ENCODE results near the gene LRRC17.

LRRC17 gene

DNA sequence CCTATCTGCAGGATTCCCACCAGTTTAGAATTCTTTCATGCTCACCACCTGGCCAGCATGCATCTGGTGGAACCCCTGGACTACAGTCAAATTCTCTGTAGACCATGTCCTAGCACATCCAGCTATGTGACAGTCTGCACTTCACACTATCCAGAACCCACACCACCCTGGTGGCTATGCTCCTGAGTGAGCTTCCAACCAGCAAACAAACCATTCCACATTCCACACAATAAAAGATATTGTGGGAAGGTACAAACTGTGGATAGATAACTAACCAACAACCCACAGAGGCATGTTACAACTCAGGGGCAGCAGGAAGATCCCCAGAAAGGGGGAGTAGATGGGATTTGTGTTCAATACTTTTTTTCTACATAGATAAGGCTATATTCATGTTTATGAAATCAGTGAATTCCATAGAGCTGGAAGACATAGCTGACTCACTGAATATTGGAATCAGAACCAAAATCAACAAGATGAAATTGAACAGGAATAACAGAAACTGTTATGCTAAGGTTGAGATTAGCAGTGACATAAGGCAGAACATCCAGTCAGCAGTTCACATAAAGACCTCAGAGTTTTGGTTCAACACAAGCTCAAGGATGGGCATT lies 72.5 kb downstream of the LRRC17 start:
- no peak for DNase-seq (ENCODE audit: extremely low read depth in 1 of 2, low read depth in 1 of 2)

DNA sequence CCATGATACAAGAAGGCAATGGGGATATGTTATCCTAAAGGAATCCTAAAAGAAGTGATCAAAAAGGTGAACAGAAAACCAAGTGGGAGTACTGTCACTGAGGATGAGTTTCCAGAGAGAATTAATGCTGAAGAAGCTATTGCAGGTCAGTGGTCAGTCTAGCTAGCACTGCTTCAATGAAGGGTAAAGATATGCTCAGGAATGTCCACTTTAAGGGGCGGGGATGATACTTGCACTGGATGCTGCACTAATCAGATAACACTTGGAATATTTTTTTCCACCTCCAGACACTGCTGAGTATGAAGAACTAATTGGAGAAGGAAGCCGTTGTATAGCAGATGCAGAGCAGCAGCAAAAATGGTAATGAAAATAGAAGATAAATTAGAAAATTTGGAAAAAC lies 75.3 kb downstream of the LRRC17 start:
- no peak for DNase-seq (ENCODE audit: extremely low read depth in 1 of 2, low read depth in 1 of 2)

- DNase-seq (ENCODE audit: extremely low read depth in 1 of 2, low read depth in 1 of 2): no peak
Measured at GRCh38 chr7:102988631-102989560, 76.1 kb downstream of the LRRC17 start.

DNA sequence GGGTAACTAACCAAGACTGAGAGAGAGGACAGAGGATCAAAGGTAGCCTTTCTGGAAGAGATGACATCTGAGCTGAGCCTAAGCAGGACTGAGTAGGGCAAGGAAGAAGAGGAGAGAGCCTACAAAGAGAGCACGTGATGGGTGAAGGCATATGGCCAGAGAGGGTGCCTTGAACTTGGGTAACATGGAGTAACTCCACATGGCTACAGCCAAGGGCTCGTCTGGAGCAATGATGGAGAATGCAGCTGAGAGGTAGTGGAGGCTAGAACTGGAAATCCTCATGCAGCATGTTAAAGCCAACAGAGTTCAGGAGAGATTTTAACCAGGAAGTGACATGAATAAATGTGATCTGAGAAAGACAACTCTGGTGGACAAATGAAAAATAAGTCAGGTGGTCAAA lies 77.8 kb downstream of the LRRC17 start:
- DNase-seq (ENCODE audit: extremely low read depth in 1 of 2, low read depth in 1 of 2): no peak

GRCh38 chr7:102991077-102991539 lies 78.3 kb downstream of the LRRC17 start:
- DNase-seq (ENCODE audit: extremely low read depth in 1 of 2, low read depth in 1 of 2): no peak

DNA sequence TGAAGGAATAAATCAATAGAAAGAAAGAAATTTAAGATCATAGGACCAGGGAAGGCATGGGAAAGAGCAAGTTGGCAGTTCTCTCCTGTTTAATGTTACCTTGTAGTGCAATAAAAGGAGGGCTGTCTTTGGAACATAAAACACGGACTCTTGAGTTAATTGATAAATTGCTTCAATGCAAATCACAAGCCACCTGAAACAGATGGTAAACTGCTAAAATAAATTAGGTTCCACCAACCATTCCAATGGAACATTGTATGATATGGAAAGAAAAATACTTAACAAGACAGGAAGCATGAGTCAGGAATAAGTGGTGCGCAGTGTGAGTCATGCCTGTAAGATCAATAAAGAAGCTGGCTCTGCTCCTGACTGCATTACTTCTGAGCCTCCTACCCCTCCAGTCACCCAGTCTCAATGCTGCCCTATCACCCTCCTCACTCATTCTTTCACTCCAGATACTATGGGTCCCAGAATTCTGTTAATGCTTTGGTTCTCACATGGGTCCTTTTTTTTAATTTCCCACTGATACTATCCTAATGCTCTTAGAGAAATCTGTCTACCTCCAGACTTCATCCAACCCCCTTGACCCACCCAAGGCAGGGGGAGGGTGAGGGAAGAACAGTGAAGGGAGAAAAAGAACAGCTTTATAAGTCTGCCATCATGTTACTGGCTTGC lies 78.9 kb downstream of the LRRC17 start:
- no peak for DNase-seq (ENCODE audit: extremely low read depth in 1 of 2, low read depth in 1 of 2)

DNA sequence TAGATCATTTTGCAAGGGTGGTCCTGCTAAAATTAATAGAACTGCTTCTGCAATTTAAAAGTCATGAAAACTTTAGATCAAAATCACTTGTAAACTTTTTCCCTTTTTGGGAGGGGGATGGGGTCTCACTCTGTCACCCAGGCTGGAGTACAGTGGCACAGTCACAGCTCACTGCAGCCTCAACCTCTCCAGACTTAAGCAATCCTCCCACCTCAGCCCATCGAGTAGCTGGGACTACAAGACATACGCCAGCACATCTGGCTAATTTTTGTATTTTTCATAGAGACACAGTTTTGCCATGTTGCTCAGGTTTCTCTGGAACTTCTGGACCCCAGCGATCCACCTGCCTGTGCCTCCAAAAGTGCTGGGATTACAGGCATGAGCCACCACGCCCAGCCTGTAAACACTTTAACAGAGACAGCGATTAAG lies 79.7 kb downstream of the LRRC17 start:
- no peak for DNase-seq (ENCODE audit: extremely low read depth in 1 of 2, low read depth in 1 of 2)

DNA sequence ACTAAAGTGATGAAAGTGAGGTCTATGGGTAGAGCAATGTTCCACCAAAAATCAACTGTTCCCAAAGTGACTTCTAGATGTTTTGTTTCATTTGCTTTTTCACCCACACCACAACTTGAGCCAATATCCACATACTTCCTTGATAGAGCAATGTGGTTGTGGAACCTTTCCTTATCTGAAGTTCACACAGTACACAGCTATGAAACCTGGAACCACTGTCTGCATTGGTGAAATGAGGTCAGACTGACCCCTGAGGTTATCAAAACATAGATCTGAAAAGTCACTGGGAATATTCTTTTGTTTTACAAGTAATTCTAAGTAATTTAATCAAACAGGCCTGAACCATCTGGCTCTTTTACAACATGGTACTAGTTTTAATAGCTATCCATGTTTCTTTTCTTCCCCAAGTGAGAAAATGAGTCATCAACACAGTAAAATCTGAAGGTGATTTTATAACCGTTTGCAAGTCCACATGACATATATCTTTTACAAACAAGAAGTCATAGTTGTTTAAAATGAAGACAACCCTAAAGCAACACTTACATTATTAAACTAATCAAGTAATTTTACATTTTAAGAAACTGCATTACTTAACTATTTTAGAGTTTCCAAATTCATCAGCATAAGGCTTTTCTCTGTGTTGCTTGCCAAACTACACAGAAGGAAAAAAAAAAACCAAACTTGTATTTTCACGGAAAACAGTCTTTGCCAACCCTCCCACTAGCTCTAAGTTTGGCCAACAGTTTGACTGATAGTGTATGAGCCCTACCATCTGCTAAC lies 80.3 kb downstream of the LRRC17 start:
- DNase-seq (ENCODE audit: extremely low read depth in 1 of 2, low read depth in 1 of 2): no peak

- DNase-seq (ENCODE audit: extremely low read depth in 1 of 2, low read depth in 1 of 2): no peak
Measured at GRCh38 chr7:102993718-102994029, 80.9 kb downstream of the LRRC17 start.

DNA sequence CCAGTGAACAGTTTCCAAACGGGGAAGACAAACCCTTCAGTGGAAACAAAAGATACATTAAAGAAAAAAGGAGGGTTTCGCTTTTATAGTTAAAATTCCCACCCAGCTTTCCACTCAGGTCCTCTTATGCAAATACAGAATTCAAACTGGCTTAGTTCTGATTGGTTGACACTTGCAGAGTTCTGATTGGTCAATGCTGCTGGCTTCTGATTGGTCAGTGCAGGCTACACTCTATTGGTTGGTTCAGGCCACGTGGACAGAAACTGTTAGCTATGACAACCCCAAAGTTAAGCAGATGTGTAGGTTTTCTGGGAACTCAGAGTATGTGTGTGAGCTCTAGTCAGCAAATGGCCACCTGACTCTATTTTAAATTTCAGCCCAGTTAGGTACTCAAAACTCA lies 81.8 kb downstream of the LRRC17 start:
- DNase-seq (ENCODE audit: extremely low read depth in 1 of 2, low read depth in 1 of 2): no peak
